ENCODE data around the gene CDC20.

- TF ChIP-seq REST (IDR thresholded peaks at IDR 0.05; ENCODE audit: insufficient read depth in 1 of 2, low read depth in 2 of 2, low read length in 2 of 2), result no peak
- no peak for TF ChIP-seq POLR2AphosphoS5 (IDR thresholded peaks at IDR 0.05; ENCODE audit: low read depth, low read length)
- TF ChIP-seq TAF1 (IDR thresholded peaks at IDR 0.05; ENCODE audit: borderline replicate concordance, insufficient read depth, low read length), result no peak
- no peak for TF ChIP-seq SIN3A (IDR thresholded peaks at IDR 0.05; ENCODE audit: borderline replicate concordance, insufficient read depth, low read length)
- no peak for TF ChIP-seq FOXP2 (optimal IDR thresholded peaks at IDR 0.05; ENCODE audit: borderline replicate concordance, extremely low read depth, extremely low read length, insufficient read depth)
These were observed 7.1 kb upstream of the CDC20 start for GRCh38 chr1:43351421-43352350.
